ENCODE data around the gene RPS15.

Gene RPS15

DNA sequence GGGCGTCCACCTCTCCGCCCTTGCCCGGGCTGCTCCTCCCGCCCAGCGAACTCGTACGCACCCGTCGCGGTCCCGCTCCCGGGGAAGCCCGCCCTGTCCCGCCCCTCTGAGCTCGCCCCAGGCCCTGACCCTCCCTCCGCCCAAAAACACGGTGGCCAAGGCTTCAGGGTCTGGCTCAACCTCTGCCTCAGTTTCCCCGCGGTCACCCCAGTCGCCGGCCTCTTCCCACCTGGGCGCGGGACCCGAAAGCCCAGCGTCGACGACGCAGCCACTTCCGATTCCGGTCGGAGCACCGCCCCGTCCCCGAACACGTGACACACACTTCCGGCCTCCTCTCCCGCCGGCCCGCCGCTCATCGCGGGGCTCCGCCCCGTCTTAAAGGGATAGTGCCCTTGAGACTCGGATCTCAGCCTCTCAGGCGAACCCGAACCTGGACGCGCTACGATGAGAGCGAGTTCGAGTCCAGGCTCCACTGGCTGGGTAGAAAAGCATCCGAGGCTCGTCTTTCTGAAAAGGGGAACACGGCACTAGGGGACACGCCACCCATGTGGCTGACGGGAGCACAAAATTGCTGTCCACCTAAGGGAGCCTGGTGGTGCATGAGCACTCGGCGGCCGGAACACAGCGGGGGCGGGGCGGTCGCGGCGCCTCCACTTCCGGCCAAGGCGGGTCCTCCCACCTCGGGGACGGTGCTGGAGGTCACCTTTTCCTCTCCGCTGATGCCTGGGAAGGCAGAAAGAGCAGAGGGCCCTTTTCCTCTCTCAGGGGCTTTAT is 40.9 kb downstream of the RPS15 start, which contains the start of gene C19orf25:
C19orf25 (minus strand) TSS at position 282 of the 774 bp plus-strand sequence. CDS start 312 bp downstream, outside the sequence.
- Histone ChIP-seq H3K9me3 (ENCODE audit: control insufficient read depth, insufficient read depth, low read length) (no peaks in the 10 kb centered on the region), H3K4me3 (ENCODE audit: low read length) (peak within 1 kb of the TSS; percentile 88), H3K4me2 (ENCODE audit: low read length) (peak within 1 kb of the TSS; percentile 86), H3F3A (ENCODE audit: control insufficient read depth, insufficient read depth) (0 out of 2 replicates have a peak, but pooled peaks cover 2% of the 10 kb centered on the region), H3K27me3 (ENCODE audit: control insufficient read depth, low read length) (no peaks in the 10 kb centered on the region), H3K79me2 (ENCODE audit: control insufficient read depth, low read length) (peaks cover 28% of the 10 kb centered on the region), H3K4me1 (ENCODE audit: control insufficient read depth, low read length) (peaks cover 16% of the 10 kb centered on the region), H3K27ac (ENCODE audit: low read depth, low read length) (peak within 1 kb of the TSS; percentile 80), H3K9me2 (replicated peaks; ENCODE audit: control insufficient read depth, low read length) (no peaks in the 10 kb centered on the region), H3K36me3 (ENCODE audit: control insufficient read depth, low read length) (peaks cover 9% of the 10 kb centered on the region), H4K20me1 (ENCODE audit: control insufficient read depth, insufficient read depth, low read depth, low read length) (no peaks in the 10 kb centered on the region)
- no peak for TF ChIP-seq EZH2phosphoT487 (IDR thresholded peaks at IDR 0.05; ENCODE audit: borderline replicate concordance, low read length)
- TF ChIP-seq CTCF (IDR thresholded peaks at IDR 0.05; ENCODE audit: low read depth, low read length, poor library complexity, severe bottlenecking): no peak

GRCh38 chr19:1481224-1481892 is 43.2 kb downstream of the RPS15 start:
- TF ChIP-seq CTCF (IDR thresholded peaks at IDR 0.05; ENCODE audit: low read depth, low read length, poor library complexity, severe bottlenecking) (no peak), EZH2phosphoT487 (IDR thresholded peaks at IDR 0.05; ENCODE audit: borderline replicate concordance, low read length) (no peak)
- Histone ChIP-seq H3K4me1 (ENCODE audit: control insufficient read depth, low read length) (peaks cover 16% of the 10 kb centered on the region), H3K27ac (ENCODE audit: low read depth, low read length) (no peak overlapping the region), H3K9me2 (replicated peaks; ENCODE audit: control insufficient read depth, low read length) (no peaks in the 10 kb centered on the region), H3K4me3 (ENCODE audit: low read length) (no peak overlapping the region), H3K79me2 (ENCODE audit: control insufficient read depth, low read length) (peaks cover 22% of the 10 kb centered on the region), H3K27me3 (ENCODE audit: control insufficient read depth, low read length) (no peaks in the 10 kb centered on the region), H3K9me3 (ENCODE audit: control insufficient read depth, insufficient read depth, low read length) (no peaks in the 10 kb centered on the region), H3K4me2 (ENCODE audit: low read length) (no peak overlapping the region), H3K36me3 (ENCODE audit: control insufficient read depth, low read length) (peaks cover 8% of the 10 kb centered on the region), H4K20me1 (ENCODE audit: control insufficient read depth, insufficient read depth, low read depth, low read length) (no peaks in the 10 kb centered on the region), H3F3A (ENCODE audit: control insufficient read depth, insufficient read depth) (0 out of 2 replicates have a peak, but pooled peaks cover 2% of the 10 kb centered on the region)

DNA sequence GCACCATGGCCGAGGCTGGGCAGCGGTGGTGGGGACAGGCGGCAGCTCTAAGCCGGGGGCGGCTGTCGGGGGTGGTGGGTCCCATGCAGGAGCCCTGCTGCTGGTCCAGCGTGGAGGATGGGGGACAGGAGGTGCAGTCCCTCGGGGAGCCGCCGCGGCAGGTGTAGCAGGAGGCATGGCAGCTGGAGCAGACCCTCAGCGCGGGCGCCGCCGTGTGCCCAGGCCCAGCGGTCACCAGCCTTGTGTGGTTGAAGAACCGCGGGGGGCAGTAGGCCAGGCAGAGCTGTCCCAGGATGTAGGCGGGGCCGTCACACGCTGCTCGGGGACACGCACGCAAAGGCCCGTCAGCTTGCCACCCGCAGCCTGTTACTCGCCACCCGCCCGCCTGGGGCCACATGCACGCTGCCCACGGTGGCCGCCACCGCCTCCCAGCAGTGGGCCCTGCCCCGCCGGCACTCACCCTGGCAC is 43.7 kb downstream of the RPS15 start:
- peaks cover 6% of the 10 kb centered on the region for H3K36me3 ChIP-seq (ENCODE audit: control insufficient read depth, low read length)
- no peaks in the 10 kb centered on the region for H3K9me2 ChIP-seq (replicated peaks; ENCODE audit: control insufficient read depth, low read length)
- H3K27me3 ChIP-seq (ENCODE audit: control insufficient read depth, low read length): no peaks in the 10 kb centered on the region
- no peak overlapping the region for H3K4me3 ChIP-seq (ENCODE audit: low read length)
- H3K9me3 ChIP-seq (ENCODE audit: control insufficient read depth, insufficient read depth, low read length): no peaks in the 10 kb centered on the region
- 0 out of 2 replicates have a peak, but pooled peaks cover 2% of the 10 kb centered on the region for H3F3A ChIP-seq (ENCODE audit: control insufficient read depth, insufficient read depth)
- peaks cover 18% of the 10 kb centered on the region for H3K79me2 ChIP-seq (ENCODE audit: control insufficient read depth, low read length)
- H3K4me1 ChIP-seq (ENCODE audit: control insufficient read depth, low read length): peaks cover 16% of the 10 kb centered on the region
- H3K27ac ChIP-seq (ENCODE audit: low read depth, low read length): no peak overlapping the region
- no peaks in the 10 kb centered on the region for H4K20me1 ChIP-seq (ENCODE audit: control insufficient read depth, insufficient read depth, low read depth, low read length)
- TF ChIP-seq EZH2phosphoT487 (IDR thresholded peaks at IDR 0.05; ENCODE audit: borderline replicate concordance, low read length) (no peak), CTCF (IDR thresholded peaks at IDR 0.05; ENCODE audit: low read depth, low read length, poor library complexity, severe bottlenecking) (no peak)
- no peak overlapping the region for H3K4me2 ChIP-seq (ENCODE audit: low read length)

All from DOHH2 (cell line).